C4-2B (cell line): ENCODE data around the gene ARHGAP36.

Experiments
- H3K27ac ChIP-seq: fragments of 450-650 bp; 2 replicates; pipeline ENCODE4 v1.5.1; 2017
- CTCF ChIP-seq: fragments of 450-650 bp; conservative IDR thresholded peaks from 2 replicates; pipeline ENCODE4 v1.5.1; 2017; ENCODE audit warnings: mild to moderate bottlenecking
- ZFX ChIP-seq: fragments of 450-650 bp; IDR thresholded peaks from 2 replicates; pipeline ENCODE4 v1.6.1; 2017

The ARHGAP36 gene

GRCh38 chrX:131072871-131073571, 14.9 kb downstream of the ARHGAP36 start:
- TF ChIP-seq CTCF (no peak), ZFX (no peak)

GRCh38 chrX:131073607-131074006, 15.5 kb downstream of the ARHGAP36 start:
- H3K27ac ChIP-seq = no peak overlapping the region
- TF ChIP-seq ZFX (no peak), CTCF (no peak)

More at GRCh38 chrX:131072871-131073571, 14.9 kb downstream of the ARHGAP36 start:
- no peak overlapping the region for H3K27ac ChIP-seq

- H3K27ac ChIP-seq = no peak overlapping the region
- TF ChIP-seq CTCF (no peak), ZFX (no peak)
Observed at GRCh38 chrX:131081772-131082740, 23.9 kb downstream of the ARHGAP36 start.

- no peak for TF ChIP-seq CTCF
- no peak for TF ChIP-seq ZFX
- no peak overlapping the region for H3K27ac ChIP-seq
Observed at GRCh38 chrX:131083510-131084142, 25.5 kb downstream of the ARHGAP36 start.

- TF ChIP-seq CTCF (no peak), ZFX (no peak)
- no peak overlapping the region for H3K27ac ChIP-seq
Observed at GRCh38 chrX:131084145-131084544, 26.0 kb downstream of the ARHGAP36 start.

- H3K27ac ChIP-seq = no peak overlapping the region
- no peak for TF ChIP-seq CTCF
- TF ChIP-seq ZFX = no peak
Observed at GRCh38 chrX:131136776-131137175, 78.6 kb downstream of the ARHGAP36 start.
